A549 (cell line): ENCODE measurements around the gene JOSD2. TPM values are rescaled to one million over a fixed set of nuclear protein-coding genes. Genes with fewer than 3 reads are reported as not detected.

Experiments used
- ATAC-seq, 2 experiments: fragments of 200-7000 bp in 1 of 2; fragments of >200 bp in 1 of 2; cut with Nextera tagmentation in 1 of 2; cut with Tn5 transposase in 1 of 2; 3 replicates each; pipeline versions ENCODE4 v1.8.0 to v1.9.1; 2018 to 2020; ENCODE audit warnings: mild to moderate bottlenecking in 1 of 2, moderate library complexity in 1 of 2
- CTCF ChIA-PET: fragments of 300-600 bp; sonication (Branson Sonifier 250); formaldehyde crosslinking; extraction: SDS; loops from one replicate; lab custom pipeline; 2021; ENCODE audit warnings: antibody characterized with exemption, inconsistent platforms; lab: Yijun Ruan, JAX
- POLR2A ChIA-PET: fragments of 350-600 bp; formaldehyde crosslinking; extraction: SDS; loops from one replicate; lab custom pipeline; 2021; ENCODE audit warnings: antibody characterized with exemption, inconsistent platforms; lab: Yijun Ruan, JAX
- DNase-seq, 2 experiments: peaks; one replicate each; pipeline versions ENCODE4 v3.0.0 to v3.0.0-alpha.2; 2011 to 2016; ENCODE audit warnings: low read depth in 1 of 2, low spot score in 1 of 2
- FAIRE-seq: peaks from 2 replicates; lab custom pipeline; 2011; peaks lifted over from hg19 to GRCh38; lab: Jason Lieb, UNC
- H3K27ac ChIP-seq, 2 experiments: fragments of >200 bp; sonication (Bioruptor Twin); formaldehyde crosslinking; 3 replicates each; pipeline ENCODE4 v1.5.1; 2016 to 2017
- H3K4me1 ChIP-seq: fragments of >200 bp; sonication (Bioruptor Twin); formaldehyde crosslinking; 3 replicates; pipeline ENCODE4 v1.6.1; 2016
- H3K4me2 ChIP-seq: fragments of >200 bp; sonication (Bioruptor Twin); formaldehyde crosslinking; 3 replicates; pipeline ENCODE4 v1.6.1; 2016
- H3K4me3 ChIP-seq: fragments of >200 bp; sonication (Bioruptor Twin); formaldehyde crosslinking; 3 replicates; pipeline ENCODE4 v1.5.1; 2016
- H3K9me3 ChIP-seq: fragments of >200 bp; sonication (Bioruptor Twin); formaldehyde crosslinking; 3 replicates; pipeline ENCODE4 v1.6.1; 2016
- CBX8 ChIP-seq: fragments of 200-600 bp; sonication (generic); IDR thresholded peaks from 2 replicates; pipeline ENCODE4 v1.6.1; 2016
- EHF ChIP-seq: fragments of 250-450 bp; sonication (Bioruptor Pico); IDR thresholded peaks from 2 replicates; pipeline ENCODE4 v1.5.0; 2020; ENCODE audit warnings: mild to moderate bottlenecking
- EHMT2 ChIP-seq: fragments of 200-600 bp; sonication (generic); IDR thresholded peaks from 2 replicates; pipeline ENCODE4 v1.6.1; 2016; ENCODE audit warnings: antibody characterized with exemption, low read depth, mild to moderate bottlenecking, moderate library complexity
- EP300 ChIP-seq, 2 experiments: fragments of >200 bp; sonication (Bioruptor Twin); formaldehyde crosslinking; IDR thresholded peaks; 2 replicates in 1 of 2; 3 replicates in 1 of 2; pipeline ENCODE4 v1.6.1; 2016 to 2017
- FOSB ChIP-seq: fragments of 250-450 bp; sonication (Bioruptor Pico); IDR thresholded peaks from 2 replicates; pipeline ENCODE4 v1.5.0; 2020; ENCODE audit warnings: mild to moderate bottlenecking, moderate library complexity
- HOXB13 ChIP-seq: fragments of 250-450 bp; sonication (Bioruptor Pico); IDR thresholded peaks from 2 replicates; pipeline ENCODE4 v1.5.0; 2020; ENCODE audit warnings: low read depth, mild to moderate bottlenecking, moderate library complexity
- JUNB ChIP-seq: fragments of >200 bp; sonication (Bioruptor Twin); formaldehyde crosslinking; IDR thresholded peaks from 2 replicates; pipeline ENCODE4 v1.6.1; 2016
- KDM5A ChIP-seq: fragments of 200-600 bp; sonication (generic); IDR thresholded peaks from 2 replicates; pipeline ENCODE4 v1.6.1; 2016; ENCODE audit warnings: antibody characterized with exemption, mild to moderate bottlenecking
- MAFK ChIP-seq: fragments of 450-650 bp; IDR thresholded peaks from 2 replicates; pipeline ENCODE4 v1.6.1; 2014; ENCODE audit not compliant: partially characterized antibody
- MYC ChIP-seq: IDR thresholded peaks from 2 replicates; pipeline ENCODE4 v1.6.1; 2012; ENCODE audit warnings: mild to moderate bottlenecking, inconsistent platforms, low read length, improper control_type of control experiment, borderline replicate concordance
- NR3C1 ChIP-seq: fragments of >200 bp; sonication (Bioruptor Twin); formaldehyde crosslinking; IDR thresholded peaks from 3 replicates; pipeline ENCODE4 v1.6.1; 2017
- PHF8 ChIP-seq: fragments of 200-600 bp; sonication (generic); IDR thresholded peaks from 2 replicates; pipeline ENCODE4 v1.6.1; 2016; ENCODE audit warnings: low read depth, mild to moderate bottlenecking, antibody characterized with exemption, moderate library complexity, borderline replicate concordance
- RARB ChIP-seq: fragments of 250-450 bp; sonication (Bioruptor Pico); IDR thresholded peaks from 2 replicates; pipeline ENCODE4 v1.8.0; 2021; ENCODE audit warnings: mild to moderate bottlenecking, moderate library complexity
- RCOR1 ChIP-seq: fragments of 150-350 bp; IDR thresholded peaks from 2 replicates; pipeline ENCODE4 v1.6.1; 2014; ENCODE audit warnings: antibody characterized with exemption, low read length, low read depth
- RFX5 ChIP-seq: fragments of 450-650 bp; IDR thresholded peaks from 2 replicates; pipeline ENCODE4 v1.7.1; 2014; ENCODE audit warnings: antibody characterized with exemption, mild to moderate bottlenecking, moderate library complexity
- SREBF2 ChIP-seq: fragments of 450-650 bp; IDR thresholded peaks from 2 replicates; pipeline ENCODE4 v1.6.1; 2014; ENCODE audit warnings: mild to moderate bottlenecking, moderate library complexity
- ZC3H11A ChIP-seq: fragments of 450-650 bp; IDR thresholded peaks from 2 replicates; pipeline ENCODE4 v1.6.1; 2014; ENCODE audit warnings: antibody characterized with exemption, mild to moderate bottlenecking
- ZFP36 ChIP-seq: fragments of 450-650 bp; IDR thresholded peaks from 2 replicates; pipeline ENCODE4 v1.6.1; 2014; ENCODE audit warnings: borderline replicate concordance; ENCODE audit not compliant: partially characterized antibody
- ZSCAN20 ChIP-seq: fragments of 250-450 bp; sonication (Bioruptor Pico); IDR thresholded peaks from 2 replicates; pipeline ENCODE4 v1.8.0; 2022; ENCODE audit warnings: mild to moderate bottlenecking, moderate library complexity
- WGBS: methylation state at CpG from one replicate; pipeline ENCODE4 v1.1.6; 2017; ENCODE audit errors: missing lambda C conversion rate; 5-methylcytosine and 5-hydroxymethylcytosine counted together
- polyA plus RNA-seq, 4 experiments: library from polyadenylated mRNA; depleted of rRNA in 3 of 4; stranded (reverse); fragments of >200 nt; fragmentation: RNase III in 1 of 4; extraction: RNeasy Plus Mini Kit Qiagen cat#74134 plus additional on column Dnase treatment in 1 of 4; gene quantifications; 2 replicates in 3 of 4; 3 replicates in 1 of 4; pipeline ENCODE4 v1.2.3, GENCODE V29; 2011 to 2017
- TF ChIP-seq, protein P1 (sequence below): fragments of 250-450 bp; sonication (Bioruptor Pico); IDR thresholded peaks from 2 replicates; pipeline ENCODE4 v1.5.0; 2021; ENCODE audit warnings: mild to moderate bottlenecking, moderate library complexity, borderline replicate concordance
- TF ChIP-seq, protein P2 (sequence below): fragments of 200-600 bp; sonication (generic); IDR thresholded peaks from 2 replicates; pipeline ENCODE4 v1.6.1; 2016; ENCODE audit warnings: antibody characterized with exemption, mild to moderate bottlenecking, moderate library complexity
- TF ChIP-seq, protein P3 (sequence below): IDR thresholded peaks from 2 replicates; pipeline ENCODE4 v1.6.1; 2012; ENCODE audit warnings: low read depth, borderline replicate concordance
- TF ChIP-seq, protein P4 (sequence below): fragments of >200 bp; sonication (Bioruptor Twin); formaldehyde crosslinking; IDR thresholded peaks from 3 replicates; pipeline ENCODE4 v1.5.1; 2016

JOSD2 gene
- polyA plus RNA-seq, 2 of the 4 experiments (the other 2 are of a cell fraction), result 24.2 to 61.7 TPM

DNA sequence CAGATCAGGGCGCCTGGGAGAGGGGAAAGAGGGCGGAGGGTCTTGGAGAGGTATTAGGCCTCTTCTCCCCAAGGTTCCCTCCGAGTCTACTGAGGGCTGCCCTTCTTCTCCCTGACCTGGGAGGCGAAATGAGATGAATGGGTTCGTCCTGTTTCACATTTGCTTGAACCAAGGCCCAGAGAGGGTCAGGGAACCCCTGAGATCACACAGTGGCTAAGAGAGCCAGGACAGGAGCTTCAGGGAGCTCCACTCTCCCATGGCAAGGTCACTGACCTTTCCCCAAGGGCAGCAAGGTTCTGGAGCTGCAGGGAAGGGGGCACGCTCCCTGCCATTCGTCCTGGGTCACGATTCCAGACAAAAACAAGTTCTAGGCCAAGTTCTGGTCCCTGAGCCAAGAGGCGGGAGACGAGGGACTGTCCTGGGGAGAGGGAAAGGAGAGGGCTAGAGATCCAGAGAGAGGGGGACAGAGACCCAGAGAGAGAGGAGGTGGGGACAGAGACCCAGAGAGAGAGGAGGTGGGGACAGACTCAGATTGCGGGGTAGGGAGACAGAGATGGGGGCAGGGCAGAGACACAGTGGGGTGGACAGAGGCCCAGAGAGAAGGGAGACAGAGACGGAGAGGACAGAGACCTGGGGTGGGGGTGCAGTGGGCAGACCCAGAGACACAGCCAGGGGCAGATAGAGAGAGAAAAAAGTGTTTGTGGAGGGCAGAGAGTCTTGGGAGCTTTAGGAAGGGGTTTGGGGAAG lies 2.2 kb upstream of the JOSD2 start (continued):
- TF ChIP-seq, protein P1, sequence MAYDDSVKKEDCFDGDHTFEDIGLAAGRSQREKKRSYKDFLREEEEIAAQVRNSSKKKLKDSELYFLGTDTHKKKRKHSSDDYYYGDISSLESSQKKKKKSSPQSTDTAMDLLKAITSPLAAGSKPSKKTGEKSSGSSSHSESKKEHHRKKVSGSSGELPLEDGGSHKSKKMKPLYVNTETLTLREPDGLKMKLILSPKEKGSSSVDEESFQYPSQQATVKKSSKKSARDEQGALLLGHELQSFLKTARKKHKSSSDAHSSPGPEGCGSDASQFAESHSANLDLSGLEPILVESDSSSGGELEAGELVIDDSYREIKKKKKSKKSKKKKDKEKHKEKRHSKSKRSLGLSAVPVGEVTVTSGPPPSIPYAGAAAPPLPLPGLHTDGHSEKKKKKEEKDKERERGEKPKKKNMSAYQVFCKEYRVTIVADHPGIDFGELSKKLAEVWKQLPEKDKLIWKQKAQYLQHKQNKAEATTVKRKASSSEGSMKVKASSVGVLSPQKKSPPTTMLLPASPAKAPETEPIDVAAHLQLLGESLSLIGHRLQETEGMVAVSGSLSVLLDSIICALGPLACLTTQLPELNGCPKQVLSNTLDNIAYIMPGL, result no peak
- TF ChIP-seq HOXB13, result no peak
- no peak for TF ChIP-seq EHMT2

DNA sequence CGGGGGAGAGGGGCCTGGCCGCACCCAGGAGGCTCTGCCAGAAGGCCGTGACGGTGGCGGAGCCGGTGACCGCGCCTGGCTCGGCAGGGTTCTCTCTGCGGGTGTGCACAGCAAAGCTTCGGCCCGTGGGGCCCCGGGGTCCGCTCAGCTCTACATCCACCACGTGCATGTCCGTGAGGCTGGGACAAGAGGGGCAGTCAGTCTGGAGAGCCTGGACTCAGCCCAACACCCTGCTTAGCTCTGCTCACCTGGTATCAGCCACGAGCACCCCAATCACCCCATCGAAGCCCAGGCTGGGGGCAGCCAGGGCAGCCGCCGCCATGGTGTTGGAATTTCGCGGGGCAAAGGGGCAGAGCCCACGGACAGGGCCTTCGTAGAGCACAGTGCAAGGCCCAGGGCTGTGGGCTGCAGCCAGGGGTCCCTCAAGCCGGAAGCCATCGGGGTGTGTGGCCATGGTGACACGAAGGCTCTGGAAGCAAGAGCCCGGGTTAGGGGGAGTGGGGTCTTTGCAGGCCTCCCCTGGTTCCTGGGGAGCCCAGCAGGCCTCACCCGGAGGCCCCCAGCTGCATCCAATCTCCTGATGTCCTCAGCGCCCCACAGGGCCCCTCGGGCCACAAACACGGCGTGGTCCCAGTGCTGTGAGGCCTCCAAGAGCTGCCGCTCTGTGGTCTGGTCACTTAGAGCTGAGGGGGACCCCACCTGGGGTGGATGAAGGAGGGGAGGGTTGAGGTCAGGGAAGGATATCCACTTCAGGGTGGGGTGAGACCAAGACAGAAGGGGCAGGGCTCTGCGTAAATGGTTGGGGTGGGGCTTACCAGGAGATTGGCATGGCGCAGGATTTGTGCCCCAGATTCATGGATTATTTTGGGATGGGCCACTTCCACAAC lies 1.4 kb upstream of the JOSD2 start:
- DNase-seq (no peak), FAIRE-seq (no peak), ATAC-seq (no peak)
- Histone ChIP-seq H3K4me2 (peak overlapping the region; percentile 80), H3K4me1 (peaks cover 21% of the 10 kb centered on the region; the same call in 2 of the 3 replicates), H3K27ac (peak overlapping the region; percentile 91 to 92; a peak in 4 of 6 replicates), H3K4me3 (peak overlapping the region; percentile 76), H3K9me3 (no peaks in the 10 kb centered on the region)
- ChIA-PET POLR2A (interaction anchor here (0.5 to 1.2 kb wide), 2 partner anchors 146 to 292 kb away, joined by 3 read pairs; no protein-coding TSS in a partner anchor), CTCF (interaction anchor here (0.8 to 4.3 kb wide), 7 partner anchors 21 to 212 kb away, joined by 3 to 28 read pairs (median 3); no protein-coding TSS in a partner anchor)
- TF ChIP-seq, protein P2, sequence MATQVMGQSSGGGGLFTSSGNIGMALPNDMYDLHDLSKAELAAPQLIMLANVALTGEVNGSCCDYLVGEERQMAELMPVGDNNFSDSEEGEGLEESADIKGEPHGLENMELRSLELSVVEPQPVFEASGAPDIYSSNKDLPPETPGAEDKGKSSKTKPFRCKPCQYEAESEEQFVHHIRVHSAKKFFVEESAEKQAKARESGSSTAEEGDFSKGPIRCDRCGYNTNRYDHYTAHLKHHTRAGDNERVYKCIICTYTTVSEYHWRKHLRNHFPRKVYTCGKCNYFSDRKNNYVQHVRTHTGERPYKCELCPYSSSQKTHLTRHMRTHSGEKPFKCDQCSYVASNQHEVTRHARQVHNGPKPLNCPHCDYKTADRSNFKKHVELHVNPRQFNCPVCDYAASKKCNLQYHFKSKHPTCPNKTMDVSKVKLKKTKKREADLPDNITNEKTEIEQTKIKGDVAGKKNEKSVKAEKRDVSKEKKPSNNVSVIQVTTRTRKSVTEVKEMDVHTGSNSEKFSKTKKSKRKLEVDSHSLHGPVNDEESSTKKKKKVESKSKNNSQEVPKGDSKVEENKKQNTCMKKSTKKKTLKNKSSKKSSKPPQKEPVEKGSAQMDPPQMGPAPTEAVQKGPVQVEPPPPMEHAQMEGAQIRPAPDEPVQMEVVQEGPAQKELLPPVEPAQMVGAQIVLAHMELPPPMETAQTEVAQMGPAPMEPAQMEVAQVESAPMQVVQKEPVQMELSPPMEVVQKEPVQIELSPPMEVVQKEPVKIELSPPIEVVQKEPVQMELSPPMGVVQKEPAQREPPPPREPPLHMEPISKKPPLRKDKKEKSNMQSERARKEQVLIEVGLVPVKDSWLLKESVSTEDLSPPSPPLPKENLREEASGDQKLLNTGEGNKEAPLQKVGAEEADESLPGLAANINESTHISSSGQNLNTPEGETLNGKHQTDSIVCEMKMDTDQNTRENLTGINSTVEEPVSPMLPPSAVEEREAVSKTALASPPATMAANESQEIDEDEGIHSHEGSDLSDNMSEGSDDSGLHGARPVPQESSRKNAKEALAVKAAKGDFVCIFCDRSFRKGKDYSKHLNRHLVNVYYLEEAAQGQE, result no peak
- TF ChIP-seq ZC3H11A, result no peak
- TF ChIP-seq EHF (CRISPR knock-in tag), result no peak
- no peak for TF ChIP-seq RARB (CRISPR knock-in tag)
- TF ChIP-seq FOSB (CRISPR knock-in tag), result no peak
- TF ChIP-seq, protein P3, sequence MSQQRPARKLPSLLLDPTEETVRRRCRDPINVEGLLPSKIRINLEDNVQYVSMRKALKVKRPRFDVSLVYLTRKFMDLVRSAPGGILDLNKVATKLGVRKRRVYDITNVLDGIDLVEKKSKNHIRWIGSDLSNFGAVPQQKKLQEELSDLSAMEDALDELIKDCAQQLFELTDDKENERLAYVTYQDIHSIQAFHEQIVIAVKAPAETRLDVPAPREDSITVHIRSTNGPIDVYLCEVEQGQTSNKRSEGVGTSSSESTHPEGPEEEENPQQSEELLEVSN, result no peak
- no peak for TF ChIP-seq MYC
- TF ChIP-seq PHF8, result no peak
- no peak for TF ChIP-seq JUNB
- TF ChIP-seq NR3C1, result no peak
- TF ChIP-seq, protein P4, sequence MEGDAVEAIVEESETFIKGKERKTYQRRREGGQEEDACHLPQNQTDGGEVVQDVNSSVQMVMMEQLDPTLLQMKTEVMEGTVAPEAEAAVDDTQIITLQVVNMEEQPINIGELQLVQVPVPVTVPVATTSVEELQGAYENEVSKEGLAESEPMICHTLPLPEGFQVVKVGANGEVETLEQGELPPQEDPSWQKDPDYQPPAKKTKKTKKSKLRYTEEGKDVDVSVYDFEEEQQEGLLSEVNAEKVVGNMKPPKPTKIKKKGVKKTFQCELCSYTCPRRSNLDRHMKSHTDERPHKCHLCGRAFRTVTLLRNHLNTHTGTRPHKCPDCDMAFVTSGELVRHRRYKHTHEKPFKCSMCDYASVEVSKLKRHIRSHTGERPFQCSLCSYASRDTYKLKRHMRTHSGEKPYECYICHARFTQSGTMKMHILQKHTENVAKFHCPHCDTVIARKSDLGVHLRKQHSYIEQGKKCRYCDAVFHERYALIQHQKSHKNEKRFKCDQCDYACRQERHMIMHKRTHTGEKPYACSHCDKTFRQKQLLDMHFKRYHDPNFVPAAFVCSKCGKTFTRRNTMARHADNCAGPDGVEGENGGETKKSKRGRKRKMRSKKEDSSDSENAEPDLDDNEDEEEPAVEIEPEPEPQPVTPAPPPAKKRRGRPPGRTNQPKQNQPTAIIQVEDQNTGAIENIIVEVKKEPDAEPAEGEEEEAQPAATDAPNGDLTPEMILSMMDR, result no peak
- no peak for TF ChIP-seq ZSCAN20 (CRISPR knock-in tag)
- TF ChIP-seq RFX5, result no peak
- no peak for TF ChIP-seq RCOR1
- TF ChIP-seq ZFP36, result no peak
- no peak for TF ChIP-seq SREBF2
- no peak for TF ChIP-seq KDM5A
- no peak for TF ChIP-seq CBX8
- no peak for TF ChIP-seq MAFK
- TF ChIP-seq EP300 (IDR thresholded peaks at IDR 0.05), result no peak
- WGBS, result 92% methylated on average over 35 of the region's 36 CpGs
